GM18505 (cell line): ENCODE data around the gene BCL10.
A peak's percentile ranks its signal among the peaks of the same experiment; 100 is the strongest.

Experiments
- ATAC-seq: cut with Tn5 transposase; IDR thresholded peaks from one replicate; pipeline ENCODE4 v1.9.1; 2021; ENCODE audit not compliant: unreplicated experiment
- POLR2A ChIP-seq: IDR thresholded peaks from 4 replicates; pipeline ENCODE4 v1.6.1; 2011; ENCODE audit warnings: borderline replicate concordance; ENCODE audit not compliant: insufficient read depth, insufficient read length; ENCODE audit errors: extremely low read depth

Gene BCL10

GRCh38 chr1:85276215-85276977, at the start of gene BCL10:
Gene BCL10, minus strand, starts transcription at chr1:85276632. Its CDS starts 280 bp downstream, at chr1:85276352.
- peak; percentile 79 for TF ChIP-seq POLR2A
- ATAC-seq = peak; percentile 96

GRCh38 chr1:85325920-85326319, 49.5 kb upstream of the BCL10 start:
- ATAC-seq = no peak
- TF ChIP-seq POLR2A = no peak

- TF ChIP-seq POLR2A = no peak
- ATAC-seq = no peak
Measured at GRCh38 chr1:85323770-85324169, 47.3 kb upstream of the BCL10 start.

GRCh38 chr1:85322655-85323054, 46.2 kb upstream of the BCL10 start:
- TF ChIP-seq POLR2A = no peak
- ATAC-seq = no peak

- TF ChIP-seq POLR2A = no peak
- peak; percentile 58 for ATAC-seq
Measured at GRCh38 chr1:85321237-85321964, 45.0 kb upstream of the BCL10 start.

- ATAC-seq = no peak
- no peak for TF ChIP-seq POLR2A
Measured at GRCh38 chr1:85320371-85321131, 44.1 kb upstream of the BCL10 start.

- no peak for ATAC-seq
- no peak for TF ChIP-seq POLR2A
Measured at GRCh38 chr1:85319931-85320330, 43.5 kb upstream of the BCL10 start.

GRCh38 chr1:85319491-85319890, 43.1 kb upstream of the BCL10 start:
- TF ChIP-seq POLR2A = no peak
- no peak for ATAC-seq

- no peak for ATAC-seq
- TF ChIP-seq POLR2A = no peak
Measured at GRCh38 chr1:85318217-85318616, 41.8 kb upstream of the BCL10 start.

- TF ChIP-seq POLR2A = no peak
- no peak for ATAC-seq
Measured at GRCh38 chr1:85317560-85317959, 41.1 kb upstream of the BCL10 start.

GRCh38 chr1:85316321-85316720, 39.9 kb upstream of the BCL10 start:
- no peak for TF ChIP-seq POLR2A
- ATAC-seq = no peak

GRCh38 chr1:85315789-85316188, 39.4 kb upstream of the BCL10 start:
- TF ChIP-seq POLR2A = no peak
- no peak for ATAC-seq

- no peak for TF ChIP-seq POLR2A
- no peak for ATAC-seq
Measured at GRCh38 chr1:85314726-85315125, 38.3 kb upstream of the BCL10 start.

GRCh38 chr1:85313888-85314696, 37.7 kb upstream of the BCL10 start:
- no peak for ATAC-seq
- no peak for TF ChIP-seq POLR2A

- no peak for TF ChIP-seq POLR2A
- no peak for ATAC-seq
Measured at GRCh38 chr1:85311818-85312217, 35.4 kb upstream of the BCL10 start.
